IMR-90 (cell line): ENCODE data around the gene ISX. TPM values are rescaled to one million over a fixed set of nuclear protein-coding genes. Genes with fewer than 3 reads are reported as not detected.

Experiments used
- ATAC-seq: fragments of 200-7000 bp; cut with Tn5 transposase; 2 replicates; pipeline ENCODE4 v1.9.1; 2020; ENCODE audit warnings: low read depth, mild to moderate bottlenecking, moderate library complexity
- BruUV-seq: library from RNA; stranded (reverse); fragments of 400-500 nt; replicated peaks from 2 replicates; lab custom pipeline; 2021; lab: Mats Ljungman, UMichigan
- CTCF ChIA-PET: fragments of 300-600 bp; formaldehyde crosslinking; extraction: SDS; loops from one replicate; lab custom pipeline; 2021; ENCODE audit warnings: antibody characterized with exemption; lab: Yijun Ruan, JAX
- POLR2A ChIA-PET: fragments of 300-600 bp; sonication (Branson Sonifier 250); formaldehyde crosslinking; loops from one replicate; lab custom pipeline; 2022; ENCODE audit warnings: antibody characterized with exemption; ENCODE audit not compliant: unreplicated experiment; lab: Charles Lee
- DNase-seq: peaks from one replicate; pipeline ENCODE4 v3.0.0; 2013
- H2AFZ ChIP-seq: replicated peaks from 2 replicates; pipeline ENCODE3; 2013; ENCODE audit warnings: low read length, mild to moderate bottlenecking; ENCODE audit not compliant: poor library complexity
- H2AK5ac ChIP-seq: 2 replicates; pipeline ENCODE4 v1.6.1; 2013; ENCODE audit warnings: low read depth, low read length, inconsistent platforms
- H2AK9ac ChIP-seq: replicated peaks from 2 replicates; pipeline ENCODE3; 2013; ENCODE audit warnings: mild to moderate bottlenecking, low read depth, low read length, moderate library complexity; ENCODE audit not compliant: poor library complexity
- H2BK120ac ChIP-seq: 2 replicates; pipeline ENCODE4 v1.6.1; 2013; ENCODE audit warnings: low read depth, low read length, inconsistent platforms
- H2BK15ac ChIP-seq: 3 replicates; pipeline ENCODE4 v1.6.1; 2013; ENCODE audit warnings: low read depth, low read length, inconsistent platforms
- H2BK20ac ChIP-seq: 2 replicates; pipeline ENCODE4 v1.6.1; 2013; ENCODE audit warnings: low read depth, mild to moderate bottlenecking, inconsistent platforms, low read length, moderate library complexity
- H2BK5ac ChIP-seq: 2 replicates; pipeline ENCODE4 v1.6.1; 2013; ENCODE audit warnings: mild to moderate bottlenecking, low read depth, low read length, inconsistent platforms; ENCODE audit not compliant: poor library complexity, severe bottlenecking
- H3K14ac ChIP-seq: replicated peaks from 2 replicates; pipeline ENCODE4 v1.6.1; 2013; ENCODE audit warnings: low read depth, low read length, inconsistent platforms
- H3K18ac ChIP-seq: 2 replicates; pipeline ENCODE4 v1.6.1; 2013; ENCODE audit warnings: low read depth, low read length, control low read depth
- H3K23ac ChIP-seq: 2 replicates; pipeline ENCODE4 v1.6.1; 2013; ENCODE audit warnings: low read depth, low read length, inconsistent platforms
- H3K27ac ChIP-seq: 2 replicates; pipeline ENCODE4 v1.5.1; 2013; ENCODE audit warnings: mild to moderate bottlenecking, control low read depth, low read length; ENCODE audit not compliant: insufficient read depth
- H3K27me3 ChIP-seq: 2 replicates; pipeline ENCODE4 v1.6.1; 2013; ENCODE audit warnings: low read length; ENCODE audit not compliant: control insufficient read depth, insufficient read depth
- H3K36me3 ChIP-seq: 2 replicates; pipeline ENCODE4 v1.6.1; 2013; ENCODE audit warnings: low read length, mixed read lengths; ENCODE audit not compliant: control insufficient read depth, insufficient read depth
- H3K4ac ChIP-seq: 2 replicates; pipeline ENCODE4 v1.6.1; 2013; ENCODE audit warnings: low read depth, low read length, inconsistent platforms
- H3K4me1 ChIP-seq: 2 replicates; pipeline ENCODE4 v1.6.1; 2013; ENCODE audit warnings: low read length, mixed read lengths; ENCODE audit not compliant: control insufficient read depth, insufficient read depth
- H3K4me2 ChIP-seq: 2 replicates; pipeline ENCODE4 v1.6.1; 2013; ENCODE audit warnings: low read depth, mild to moderate bottlenecking, control low read depth, low read length, moderate library complexity
- H3K4me3 ChIP-seq: 2 replicates; pipeline ENCODE4 v1.5.1; 2013; ENCODE audit warnings: low read depth, mild to moderate bottlenecking, control low read depth, low read length, moderate library complexity; ENCODE audit not compliant: insufficient read depth
- H3K56ac ChIP-seq: 2 replicates; pipeline ENCODE4 v1.6.1; 2013; ENCODE audit warnings: low read length, inconsistent platforms; ENCODE audit not compliant: insufficient read depth; ENCODE audit errors: extremely low read depth
- H3K79me1 ChIP-seq, 2 experiments: 2 replicates each; pipeline ENCODE4 v1.6.1; 2013; ENCODE audit warnings: low read length in 2 of 2, inconsistent platforms in 1 of 2, low read depth in 1 of 2
- H3K9ac ChIP-seq: 2 replicates; pipeline ENCODE4 v1.6.1; 2013; ENCODE audit warnings: low read depth, low read length, control low read depth
- H3K9me1 ChIP-seq: 2 replicates; pipeline ENCODE4 v1.6.1; 2013; ENCODE audit warnings: low read length, inconsistent platforms; ENCODE audit not compliant: insufficient read depth
- H3K9me3 ChIP-seq: 2 replicates; pipeline ENCODE4 v1.6.1; 2013; ENCODE audit warnings: low read length; ENCODE audit not compliant: control insufficient read depth, insufficient read depth
- H4K20me1 ChIP-seq: 2 replicates; pipeline ENCODE4 v1.6.1; 2013; ENCODE audit warnings: low read length, inconsistent platforms; ENCODE audit not compliant: insufficient read depth
- H4K5ac ChIP-seq: 2 replicates; pipeline ENCODE4 v1.6.1; 2013; ENCODE audit warnings: mild to moderate bottlenecking, low read depth, low read length, control low read depth
- H4K8ac ChIP-seq, 2 experiments: 2 replicates each; pipeline ENCODE4 v1.6.1; 2013; ENCODE audit warnings: low read depth in 2 of 2, low read length in 2 of 2, control low read depth in 1 of 2, inconsistent platforms in 1 of 2
- H4K91ac ChIP-seq: 2 replicates; pipeline ENCODE4 v1.6.1; 2013; ENCODE audit warnings: low read depth, low read length, inconsistent platforms; ENCODE audit not compliant: insufficient read depth
- BHLHE40 ChIP-seq: fragments of 150-350 bp; IDR thresholded peaks from 2 replicates; pipeline ENCODE4 v1.6.1; 2016; ENCODE audit warnings: mild to moderate bottlenecking, low read depth, low read length
- CHD1 ChIP-seq: IDR thresholded peaks from 2 replicates; pipeline ENCODE4 v1.6.1; 2012; ENCODE audit warnings: low read depth, low read length, improper control_type of control experiment
- ELK1 ChIP-seq: fragments of 150-350 bp; IDR thresholded peaks from 2 replicates; pipeline ENCODE4 v1.6.1; 2016; ENCODE audit warnings: low read depth, mild to moderate bottlenecking, low read length, moderate library complexity, borderline replicate concordance
- RAD21 ChIP-seq: IDR thresholded peaks from 2 replicates; pipeline ENCODE4 v1.6.1; 2012; ENCODE audit warnings: low read length, improper control_type of control experiment
- RFX5 ChIP-seq: IDR thresholded peaks from 2 replicates; pipeline ENCODE4 v1.8.0; 2012; ENCODE audit warnings: low read depth, mild to moderate bottlenecking, low read length, moderate library complexity
- WGBS, 2 experiments: methylation state at CpG; one replicate each; pipeline versions ENCODE4 v1.1.5 to v1.1.7; 2013; ENCODE audit warnings: missing lambda C conversion rate in 2 of 2; ENCODE audit not compliant: insufficient read length in 1 of 2; ENCODE audit errors: extremely low coverage in 2 of 2; 5-methylcytosine and 5-hydroxymethylcytosine counted together
- dilution Hi-C: fragments of 300-500 bp; cut with HindIII; formaldehyde crosslinking; loops from one replicate; pipeline ENCODE4 v1.14.3; 2018; ENCODE audit warnings: low sequenced_read_pairs; ENCODE audit not compliant: unreplicated experiment
- in situ Hi-C: fragments of 300-500 bp; cut with MboI; formaldehyde crosslinking; loops from 3 replicates; pipeline ENCODE4 v1.14.3; 2019; ENCODE audit warnings: low sequenced_read_pairs, inconsistent platforms, mixed read lengths
- intact Hi-C: fragments of 100-400 bp; cut with micrococcal nuclease; formaldehyde crosslinking; loops from 2 replicates; pipeline ENCODE4 v1.10.0; 2022
- polyA plus RNA-seq, 3 experiments: library from polyadenylated mRNA; depleted of rRNA; stranded (reverse); fragments of >200 nt; gene quantifications; 2 replicates each; pipeline ENCODE4 v1.2.3, GENCODE V29; 2012; ENCODE audit warnings: low replicate concordance in 1 of 3
- total RNA-seq: library from RNA; depleted of rRNA; stranded (reverse); fragments of >200 nt; gene quantifications from 2 replicates; pipeline ENCODE4 v1.2.3, GENCODE V29; 2012

ISX gene
- total and polyA plus RNA-seq, 2 of the 4 experiments (the other 2 are of a cell fraction): not detected

GRCh38 chr22:35104491-35104890 lies 38.5 kb downstream of the ISX start:
- no peak overlapping the region for H3K9ac ChIP-seq
- DNase-seq: no peak
- H3K27me3 ChIP-seq: no peaks in the 10 kb centered on the region
- in situ Hi-C loops (no loop called here), dilution Hi-C loops (no loop called here), intact Hi-C loops (no loop called here)
- no peak overlapping the region for H3K14ac ChIP-seq
- no peak overlapping the region for H2AK9ac ChIP-seq
- H3K9me3 ChIP-seq: no peaks in the 10 kb centered on the region
- H3K18ac ChIP-seq: no peak overlapping the region
- H2BK15ac ChIP-seq: no peak overlapping the region
- no peak overlapping the region for H4K91ac ChIP-seq
- no peak overlapping the region for H2BK20ac ChIP-seq
- H3K56ac ChIP-seq: no peak overlapping the region
- no TSS peak for BruUV-seq
- H3K79me1 ChIP-seq: no peaks in the 10 kb centered on the region
- H3K23ac ChIP-seq: no peak overlapping the region
- no peak overlapping the region for H2AK5ac ChIP-seq
- no peak overlapping the region for H3K4me3 ChIP-seq
- whole genome bisulfite sequencing, 2 experiments: 52% methylated on average over 4 of the region's 11 CpGs; no CpG with 5 or more reads in 1 of the 2 experiments
- no peak overlapping the region for H2BK5ac ChIP-seq
- no peaks in the 10 kb centered on the region for H3K4me1 ChIP-seq
- H4K8ac ChIP-seq: no peak overlapping the region
- ChIA-PET POLR2A (no interaction called here), CTCF (no interaction called here)
- H2BK120ac ChIP-seq: no peak overlapping the region
- no peak overlapping the region for H3K4ac ChIP-seq
- no peak overlapping the region for H2AFZ ChIP-seq
- TF ChIP-seq ELK1 (no peak), CHD1 (no peak), BHLHE40 (no peak), RFX5 (no peak), RAD21 (no peak)
- no peak overlapping the region for H3K27ac ChIP-seq
- no peak for ATAC-seq
- no peaks in the 10 kb centered on the region for H3K36me3 ChIP-seq
- no peaks in the 10 kb centered on the region for H3K9me1 ChIP-seq
- H3K4me2 ChIP-seq: no peak overlapping the region
- no peaks in the 10 kb centered on the region for H4K20me1 ChIP-seq
- no peak overlapping the region for H4K5ac ChIP-seq
